Motor neuron (in vitro differentiated cells): Measurements from ENCODE around the gene NBPF3. TPM values are rescaled to one million over a fixed set of nuclear protein-coding genes. Genes with fewer than 3 reads are reported as not detected.
"Not testable (repeated sequence)": the region's sequence is repeated elsewhere in the genome, so short reads cannot be mapped to it uniquely, and the experiment has no call there.

Source experiments
- ATAC-seq, 8 experiments: fragments of 200-7000 bp; cut with Tn5 transposase; replicated peaks in 6 of 8; 2 replicates each; pipeline ENCODE4 v1.8.0; 2021; ENCODE audit warnings: mild to moderate bottlenecking in 8 of 8, moderate library complexity in 8 of 8
- H3K27ac ChIP-seq, 2 donors: fragments of 250-450 bp; sonication (Bioruptor Pico); 2 replicates each; pipeline ENCODE4 v1.9.0; 2021; ENCODE audit warnings: antibody characterized with exemption in 2 of 2, mild to moderate bottlenecking in 2 of 2, moderate library complexity in 1 of 2
- H3K4me1 ChIP-seq, 2 donors: fragments of 250-450 bp; sonication (Bioruptor Pico); replicated peaks in 1 of 2; 2 replicates each; pipeline ENCODE4 v1.6.1; 2021; ENCODE audit warnings: antibody characterized with exemption in 2 of 2, mild to moderate bottlenecking in 2 of 2, moderate library complexity in 1 of 2
- H3K4me3 ChIP-seq, 5 donors: fragments of 250-450 bp; sonication (Bioruptor Pico); 2 replicates each; pipeline ENCODE4 v1.9.0; 2021; ENCODE audit warnings: antibody characterized with exemption in 5 of 5, mild to moderate bottlenecking in 5 of 5, moderate library complexity in 4 of 5
- WGBS, 10 experiments: fragments of 450-650 bp; shearing (Covaris generic); methylation state at CpG; one replicate each; pipeline ENCODE4 v1.0.0; 2022; 5-methylcytosine and 5-hydroxymethylcytosine counted together
- in situ Hi-C, 9 experiments: fragments of 400-800 bp; cut with MboI; loops; one replicate each; pipeline ENCODE4 v1.15.0; 2021; ENCODE audit warnings: low sequenced_read_pairs in 9 of 9, low pct_unique_long_range_greater_than_20kb in 2 of 9; ENCODE audit not compliant: unreplicated experiment in 9 of 9
- total RNA-seq, 8 experiments: library from RNA; unstranded; fragments of 300-600 nt; gene quantifications; 2 replicates each; pipeline versions ENCODE4 v1.2.3 to v1.2.4, GENCODE V29; 2022

NBPF3 gene
- total RNA-seq, 8 experiments from 2014 or later = 5.0 to 18.1 (median 10.7) TPM

GRCh38 chr1:21427798-21428480 is 12.0 kb upstream of the NBPF3 start:
- ATAC-seq = peak; percentile 24 to 80 (median 73)
- H3K27ac ChIP-seq, in situ Hi-C loops, H3K4me1 ChIP-seq: not testable (repeated sequence)
- WGBS, 10 experiments = no CpG with 5 or more reads among the region's 74 CpGs
- H3K4me3 ChIP-seq = peak overlapping the region; percentile 11 to 27 (median 24)

DNA sequence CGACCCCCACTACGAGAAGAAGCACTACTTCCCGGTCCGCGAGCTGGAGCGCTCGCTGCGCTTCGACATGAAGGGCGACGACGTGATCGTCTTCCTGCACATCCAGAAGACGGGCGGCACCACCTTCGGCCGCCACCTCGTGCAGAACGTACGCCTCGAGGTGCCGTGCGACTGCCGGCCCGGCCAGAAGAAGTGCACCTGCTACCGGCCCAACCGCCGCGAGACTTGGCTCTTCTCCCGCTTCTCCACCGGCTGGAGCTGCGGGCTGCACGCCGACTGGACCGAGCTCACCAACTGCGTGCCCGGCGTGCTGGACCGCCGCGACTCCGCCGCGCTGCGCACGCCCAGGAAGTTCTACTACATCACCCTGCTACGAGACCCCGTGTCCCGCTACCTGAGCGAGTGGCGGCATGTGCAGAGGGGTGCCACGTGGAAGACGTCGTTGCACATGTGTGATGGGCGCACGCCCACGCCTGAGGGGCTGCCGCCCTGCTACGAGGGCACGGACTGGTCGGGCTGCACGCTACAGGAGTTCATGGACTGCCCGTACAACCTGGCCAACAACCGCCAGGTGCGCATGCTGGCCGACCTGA is 11.4 kb upstream of the NBPF3 start:
- H3K4me3 ChIP-seq, in situ Hi-C loops: not testable (repeated sequence)
- no CpG with 5 or more reads among the region's 66 CpGs for WGBS, 10 experiments

GRCh38 chr1:21429210-21429609 is 10.7 kb upstream of the NBPF3 start:
- H3K4me3 ChIP-seq, in situ Hi-C loops: not testable (repeated sequence)

More for the DNA sequence above, 11.4 kb upstream of the NBPF3 start:
- peak; percentile 13 to 66 (median 34) for ATAC-seq
- H3K27ac ChIP-seq, H3K4me1 ChIP-seq: not testable (repeated sequence)

GRCh38 chr1:21430875-21431274 is 9.1 kb upstream of the NBPF3 start:
- H3K4me1 ChIP-seq, H3K27ac ChIP-seq, H3K4me3 ChIP-seq, in situ Hi-C loops, ATAC-seq: not testable (repeated sequence)
- WGBS, 10 experiments = no CpG with 5 or more reads among the region's 6 CpGs

More at GRCh38 chr1:21429210-21429609, 10.7 kb upstream of the NBPF3 start:
- not testable (repeated sequence) for H3K27ac ChIP-seq, ATAC-seq, H3K4me1 ChIP-seq
- no CpG with 5 or more reads among the region's 34 CpGs for WGBS, 10 experiments

GRCh38 chr1:21434394-21434793 is 5.5 kb upstream of the NBPF3 start:
- 60 to 100% (median 72%) methylated on average over 2 to 8 of the region's 8 CpGs; no CpG with 5 or more reads in 6 of the 10 experiments for WGBS, 10 experiments
- no peak for ATAC-seq
- Histone ChIP-seq H3K4me1 (peaks cover under 1 to 6% of the 10 kb centered on the region in 2 donors), H3K27ac (no peak overlapping the region), H3K4me3 (no peak overlapping the region)
- in situ Hi-C loops = no loop called here

DNA sequence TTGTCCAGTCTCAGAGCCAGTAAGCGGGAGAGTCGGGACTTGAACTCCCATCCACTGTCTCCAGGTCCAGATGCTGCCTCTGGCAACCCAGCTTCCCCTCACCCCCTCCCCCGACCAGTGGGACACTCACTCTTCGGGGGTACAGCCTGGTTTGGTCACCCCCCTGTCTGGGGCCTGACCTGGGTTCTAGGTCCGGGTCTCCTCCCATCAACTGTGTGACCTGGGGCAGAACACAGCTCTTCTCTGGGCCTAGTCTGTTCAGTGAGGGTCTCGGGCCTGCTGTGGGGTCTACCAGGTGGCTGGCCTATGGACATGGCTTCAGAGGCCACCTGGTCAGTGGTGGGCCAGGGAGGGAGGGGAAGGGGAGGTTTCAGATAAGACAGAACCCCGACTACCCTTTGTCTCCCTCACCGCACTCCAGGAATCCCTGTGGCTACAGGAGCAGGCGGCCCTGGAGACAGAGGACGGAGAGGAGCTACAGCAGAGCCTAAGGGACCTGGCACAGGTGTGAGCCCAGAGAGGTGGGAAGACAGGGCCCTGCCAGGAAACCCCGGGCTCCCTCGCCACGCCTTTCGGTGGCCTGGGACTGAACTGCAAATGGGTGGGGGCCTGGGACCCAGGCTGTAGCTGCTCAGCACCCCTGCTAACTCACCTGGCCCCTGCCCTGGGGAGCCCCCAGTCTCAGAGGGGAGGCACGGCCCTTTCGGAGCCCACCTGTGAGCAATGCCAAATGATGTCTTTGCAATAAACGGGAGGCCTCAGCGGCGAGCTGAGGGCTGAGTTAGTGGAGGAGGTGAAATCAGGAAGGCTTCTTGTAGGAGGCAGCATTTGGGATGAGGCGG is 4.1 kb upstream of the NBPF3 start:
- Histone ChIP-seq H3K4me1 (peaks cover 2 to 8% of the 10 kb centered on the region in 2 donors), H3K4me3 (no peak overlapping the region), H3K27ac (no peak overlapping the region)
- ATAC-seq = no peak
- in situ Hi-C loops = no loop called here
- 74 to 100% (median 88%) methylated on average over 2 to 9 of the region's 20 CpGs; no CpG with 5 or more reads in 4 of the 10 experiments for WGBS, 10 experiments

DNA sequence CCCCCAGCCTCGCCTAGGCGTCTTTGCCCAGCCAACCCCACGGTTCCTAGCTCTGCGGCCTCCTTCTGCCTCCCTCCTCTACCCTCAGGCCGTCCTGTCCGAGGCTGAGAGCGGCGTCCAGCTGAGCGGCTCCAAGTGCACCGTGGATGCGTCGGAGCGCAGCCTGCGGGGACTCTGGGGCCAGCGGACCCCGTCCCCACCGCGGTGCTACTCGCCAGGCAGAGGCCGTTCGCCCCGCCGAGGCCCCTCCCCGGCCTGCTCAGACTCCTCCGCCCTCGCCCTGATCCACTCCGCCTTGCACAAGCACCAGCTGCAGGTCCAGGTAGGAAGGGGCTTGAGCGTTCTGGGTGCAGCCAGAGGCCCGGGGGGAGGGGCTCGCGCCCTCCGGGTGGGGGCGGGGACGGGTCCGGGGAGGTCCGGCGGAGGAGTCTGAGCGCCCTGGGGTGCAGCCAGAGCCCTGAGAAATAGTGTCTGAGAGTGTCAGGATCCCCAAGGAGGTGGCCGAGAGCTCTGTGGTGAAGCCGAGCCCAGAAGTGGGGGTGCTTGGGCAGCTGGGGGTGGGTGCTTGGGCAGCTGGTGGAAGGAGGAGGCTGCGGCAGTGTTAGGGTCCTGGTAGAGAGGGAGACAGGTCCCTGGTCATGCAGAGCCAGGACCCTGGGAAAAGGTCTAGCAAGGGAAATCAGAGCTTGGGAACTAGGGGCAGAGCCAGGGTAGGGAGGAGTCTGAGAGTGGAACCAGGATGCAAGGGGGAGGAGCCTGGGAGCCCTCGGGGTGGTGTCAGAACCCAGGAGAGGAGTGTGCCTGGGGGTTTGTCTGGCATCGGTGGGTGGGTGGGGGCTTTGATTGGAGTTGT is 3.2 kb upstream of the NBPF3 start:
- H3K4me3 ChIP-seq = peak overlapping the region in 1 of 5 donors; percentile 14
- in situ Hi-C loops = no loop called here
- ATAC-seq = peak in 3 of 8 experiments; percentile 6 to 45 (median 6)
- no peak overlapping the region for H3K27ac ChIP-seq
- H3K4me1 ChIP-seq = peaks cover 6 to 8% of the 10 kb centered on the region in 2 donors
- WGBS, 10 experiments = 30 to 45% methylated on average over 3 to 13 of the region's 43 CpGs; no CpG with 5 or more reads in 8 of the 10 experiments

GRCh38 chr1:21437341-21437640 is 2.6 kb upstream of the NBPF3 start:
- in situ Hi-C loops = no loop called here

DNA sequence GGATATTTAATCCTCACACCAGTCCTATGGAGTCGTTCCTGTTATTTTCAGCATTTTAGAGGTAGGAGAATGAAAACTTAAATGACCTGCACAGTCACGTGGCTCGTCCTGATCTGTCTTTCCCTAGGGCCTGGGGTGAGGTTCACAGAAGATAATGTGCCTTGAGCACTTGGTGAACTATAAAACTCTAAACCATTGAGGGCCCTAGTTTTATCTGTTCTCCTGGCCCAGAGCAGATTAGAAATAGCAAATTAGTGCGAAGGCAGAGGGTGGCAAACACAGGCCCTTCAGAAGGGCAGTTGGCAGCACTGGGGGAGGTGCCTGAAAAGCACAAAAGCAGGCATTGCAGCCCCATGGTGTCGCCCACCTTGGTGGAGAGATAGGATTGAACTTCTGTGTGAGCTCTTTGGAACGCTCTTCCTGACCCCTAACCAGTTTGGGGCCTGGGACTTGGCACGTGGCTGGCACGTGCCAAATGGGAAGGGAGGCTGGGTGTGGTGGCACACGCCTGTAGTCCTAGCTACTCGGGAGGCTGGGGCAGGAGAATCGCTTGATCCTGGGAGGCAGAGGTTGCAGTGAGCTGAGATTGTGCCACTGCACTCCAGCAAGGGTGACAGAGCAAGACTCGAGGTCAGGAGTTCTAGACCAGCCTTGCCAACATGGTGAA is 1.2 kb upstream of the NBPF3 start:
- 0 to 100% (median 88%) methylated on average over 1 to 11 of the region's 12 CpGs for WGBS, 10 experiments
- in situ Hi-C loops = not testable (repeated sequence)

More at GRCh38 chr1:21437341-21437640, 2.6 kb upstream of the NBPF3 start:
- H3K27ac ChIP-seq = no peak overlapping the region
- peak overlapping the region in 1 of 5 donors; percentile 14 for H3K4me3 ChIP-seq
- no peak for ATAC-seq
- WGBS, 10 experiments = 40 to 95% (median 83%) methylated on average over 1 to 7 of the region's 15 CpGs; no CpG with 5 or more reads in 5 of the 10 experiments
- peaks cover 6 to 8% of the 10 kb centered on the region in 2 donors for H3K4me1 ChIP-seq

GRCh38 chr1:21439345-21439720 is 604 bp upstream of the NBPF3 start:
- Histone ChIP-seq H3K4me1 (peaks cover 6 to 8% of the 10 kb centered on the region in 2 donors), H3K27ac (peak overlapping the region; percentile 68 to 70), H3K4me3 (peak overlapping the region; percentile 69 to 95 (median 83))
- in situ Hi-C loops = no loop called here
- WGBS, 10 experiments = 6 to 79% (median 51%) methylated on average over 2 to 7 of the region's 7 CpGs; no CpG with 5 or more reads in 2 of the 10 experiments
- no peak for ATAC-seq

More for the DNA sequence above, 1.2 kb upstream of the NBPF3 start:
- H3K4me1 ChIP-seq, H3K27ac ChIP-seq, H3K4me3 ChIP-seq, ATAC-seq: not testable (repeated sequence)

GRCh38 chr1:21440630-21441125 is 741 bp downstream of the NBPF3 start:
- WGBS, 10 experiments = 4 to 25% (median 20%) methylated on average over 1 to 10 of the region's 21 CpGs; no CpG with 5 or more reads in 1 of the 10 experiments
- in situ Hi-C loops, H3K4me1 ChIP-seq, H3K27ac ChIP-seq: not testable (repeated sequence)
- ATAC-seq = peak in 2 of 8 experiments; percentile 24 to 27
- H3K4me3 ChIP-seq = peak overlapping the region; percentile 69 to 95 (median 83)

- H3K4me3 ChIP-seq, ATAC-seq, in situ Hi-C loops, H3K4me1 ChIP-seq, H3K27ac ChIP-seq: not testable (repeated sequence)
- 87 to 100% (median 91%) methylated on average over 1 to 2 of the region's 2 CpGs; no CpG with 5 or more reads in 4 of the 10 experiments for WGBS, 10 experiments
Measured at GRCh38 chr1:21446647-21447046, 6.7 kb downstream of the NBPF3 start.
